Neutrophil (primary cell): ENCODE data around the gene LYPD1.

Experiments used
- H3K27ac ChIP-seq: fragments of 200-600 bp; sonication (generic); 2 replicates; pipeline ENCODE4 v1.5.1; 2016; ENCODE audit warnings: mild to moderate bottlenecking, moderate library complexity
- H3K27me3 ChIP-seq: fragments of 200-600 bp; sonication (generic); 2 replicates; pipeline ENCODE4 v1.6.0; 2016; ENCODE audit warnings: mild to moderate bottlenecking
- H3K36me3 ChIP-seq: fragments of 200-600 bp; sonication (generic); 2 replicates; pipeline ENCODE4 v1.5.1; 2017
- H3K4me1 ChIP-seq, 2 experiments: fragments of 200-600 bp in 1 of 2; sonication (generic) in 1 of 2; 1 replicate in 1 of 2; 2 replicates in 1 of 2; pipeline versions ENCODE4 v1.5.1 to v1.6.1; 2013 to 2016; ENCODE audit warnings: low read depth in 1 of 2, low read length in 1 of 2, mild to moderate bottlenecking in 1 of 2, moderate library complexity in 1 of 2; ENCODE audit not compliant: control insufficient read depth in 1 of 2, insufficient read depth in 1 of 2
- H3K4me3 ChIP-seq, 2 experiments: fragments of 200-600 bp in 1 of 2; sonication (generic) in 1 of 2; 1 replicate in 1 of 2; 2 replicates in 1 of 2; pipeline ENCODE4 v1.5.1; 2013 to 2016; ENCODE audit warnings: low read depth in 1 of 2, low read length in 1 of 2, mild to moderate bottlenecking in 1 of 2, moderate library complexity in 1 of 2
- H3K9me3 ChIP-seq: fragments of 200-600 bp; sonication (generic); 2 replicates; pipeline ENCODE4 v1.5.1; 2016
- CTCF ChIP-seq: fragments of 200-600 bp; sonication (generic); IDR thresholded peaks from 2 replicates; pipeline ENCODE4 v1.5.1; 2016; ENCODE audit warnings: antibody characterized with exemption

LYPD1 gene

GRCh38 chr2:132617989-132618388 lies 52.0 kb downstream of the LYPD1 start:
- no peak for TF ChIP-seq CTCF
- no peaks in the 10 kb centered on the region for H3K27me3 ChIP-seq
- no peak overlapping the region for H3K4me3 ChIP-seq
- no peaks in the 10 kb centered on the region for H3K9me3 ChIP-seq
- H3K4me1 ChIP-seq: no peaks in the 10 kb centered on the region
- H3K36me3 ChIP-seq: no peaks in the 10 kb centered on the region
- H3K27ac ChIP-seq: no peak overlapping the region

GRCh38 chr2:132615329-132616085 lies 54.5 kb downstream of the LYPD1 start:
- H3K36me3 ChIP-seq: no peaks in the 10 kb centered on the region
- no peaks in the 10 kb centered on the region for H3K9me3 ChIP-seq
- no peak for TF ChIP-seq CTCF
- H3K4me3 ChIP-seq: no peak overlapping the region
- no peaks in the 10 kb centered on the region for H3K4me1 ChIP-seq
- H3K27me3 ChIP-seq: no peaks in the 10 kb centered on the region
- no peak overlapping the region for H3K27ac ChIP-seq

GRCh38 chr2:132611719-132612118 lies 58.3 kb downstream of the LYPD1 start:
- H3K9me3 ChIP-seq: no peaks in the 10 kb centered on the region
- no peaks in the 10 kb centered on the region for H3K36me3 ChIP-seq
- no peak overlapping the region for H3K27ac ChIP-seq
- no peak overlapping the region for H3K4me3 ChIP-seq
- H3K27me3 ChIP-seq: no peaks in the 10 kb centered on the region
- no peaks in the 10 kb centered on the region for H3K4me1 ChIP-seq
- TF ChIP-seq CTCF: no peak

GRCh38 chr2:132609101-132609890 lies 60.7 kb downstream of the LYPD1 start:
- no peaks in the 10 kb centered on the region for H3K36me3 ChIP-seq
- H3K4me1 ChIP-seq: no peaks in the 10 kb centered on the region
- H3K9me3 ChIP-seq: no peaks in the 10 kb centered on the region
- TF ChIP-seq CTCF: no peak
- no peak overlapping the region for H3K27ac ChIP-seq
- H3K4me3 ChIP-seq: no peak overlapping the region
- no peaks in the 10 kb centered on the region for H3K27me3 ChIP-seq

- no peak overlapping the region for H3K4me3 ChIP-seq
- no peak overlapping the region for H3K27ac ChIP-seq
- TF ChIP-seq CTCF: no peak
- H3K27me3 ChIP-seq: no peaks in the 10 kb centered on the region
- no peaks in the 10 kb centered on the region for H3K4me1 ChIP-seq
- H3K36me3 ChIP-seq: no peaks in the 10 kb centered on the region
- no peaks in the 10 kb centered on the region for H3K9me3 ChIP-seq
These were observed 61.7 kb downstream of the LYPD1 start for GRCh38 chr2:132608311-132608710.
